Karpas-422 (cell line): ENCODE data around the gene RAD9A. TPM values are rescaled to one million over a fixed set of nuclear protein-coding genes. Genes with fewer than 3 reads are reported as not detected.

Source experiments
- DNase-seq: peaks from one replicate; pipeline ENCODE4 v3.0.0-alpha.2; 2015
- H2AFZ ChIP-seq: fragments of 200-600 bp; sonication (generic); 2 replicates; pipeline ENCODE4 v1.6.1; 2014; ENCODE audit warnings: antibody characterized with exemption, low read length, mixed read lengths
- H3K27ac ChIP-seq: fragments of 200-600 bp; sonication (generic); 2 replicates; pipeline ENCODE4 v1.5.1; 2014; ENCODE audit warnings: mild to moderate bottlenecking, low read length, moderate library complexity
- H3K27me3 ChIP-seq: fragments of 200-600 bp; sonication (generic); 2 replicates; pipeline ENCODE4 v1.6.1; 2014; ENCODE audit warnings: low read length, mixed read lengths
- H3K36me3 ChIP-seq: fragments of 200-600 bp; sonication (generic); 2 replicates; pipeline ENCODE4 v1.6.1; 2014; ENCODE audit warnings: low read length, mixed read lengths; ENCODE audit not compliant: insufficient read depth
- H3K4me1 ChIP-seq: fragments of 200-600 bp; sonication (generic); 2 replicates; pipeline ENCODE4 v1.6.1; 2014; ENCODE audit warnings: mild to moderate bottlenecking, low read length, mixed read lengths
- H3K4me2 ChIP-seq: fragments of 200-600 bp; sonication (generic); 2 replicates; pipeline ENCODE4 v1.6.1; 2014; ENCODE audit warnings: low read length, low read depth, mild to moderate bottlenecking; ENCODE audit not compliant: poor library complexity, severe bottlenecking
- H3K4me3 ChIP-seq: fragments of 200-600 bp; sonication (generic); 2 replicates; pipeline ENCODE4 v1.5.1; 2014; ENCODE audit warnings: mild to moderate bottlenecking, antibody characterized with exemption, low read length, mixed read lengths
- H3K79me2 ChIP-seq: fragments of 200-600 bp; sonication (generic); 2 replicates; pipeline ENCODE4 v1.6.1; 2014; ENCODE audit warnings: mild to moderate bottlenecking, low read length, mixed read lengths
- H3K9ac ChIP-seq: fragments of 200-600 bp; sonication (generic); 2 replicates; pipeline ENCODE4 v1.6.0; 2014; ENCODE audit warnings: low read length
- H3K9me2 ChIP-seq: fragments of 200-600 bp; sonication (generic), shearing (Covaris generic); replicated peaks from 2 replicates; pipeline ENCODE4 v1.6.0; 2014; ENCODE audit warnings: mild to moderate bottlenecking, low read length, moderate library complexity; ENCODE audit not compliant: insufficient read depth
- H3K9me3 ChIP-seq: fragments of 300-700, 200-600 bp; sonication (generic); 2 replicates; pipeline ENCODE4 v1.6.1; 2014; ENCODE audit warnings: low read length, mixed read lengths
- H4K20me1 ChIP-seq: fragments of 200-600 bp; sonication (generic); 2 replicates; pipeline ENCODE4 v1.6.1; 2014; ENCODE audit warnings: mild to moderate bottlenecking, antibody characterized with exemption, low read length, low read depth; ENCODE audit not compliant: insufficient read depth
- total RNA-seq: library from RNA; depleted of rRNA; stranded (reverse); fragments of >200 nt; shearing (Covaris generic); gene quantifications from 2 replicates; pipeline ENCODE4 v1.2.3, GENCODE V29; 2014; ENCODE audit warnings: low replicate concordance

The RAD9A gene
- total RNA-seq, 1 experiment from 2014 or later = 14.8 TPM

DNA sequence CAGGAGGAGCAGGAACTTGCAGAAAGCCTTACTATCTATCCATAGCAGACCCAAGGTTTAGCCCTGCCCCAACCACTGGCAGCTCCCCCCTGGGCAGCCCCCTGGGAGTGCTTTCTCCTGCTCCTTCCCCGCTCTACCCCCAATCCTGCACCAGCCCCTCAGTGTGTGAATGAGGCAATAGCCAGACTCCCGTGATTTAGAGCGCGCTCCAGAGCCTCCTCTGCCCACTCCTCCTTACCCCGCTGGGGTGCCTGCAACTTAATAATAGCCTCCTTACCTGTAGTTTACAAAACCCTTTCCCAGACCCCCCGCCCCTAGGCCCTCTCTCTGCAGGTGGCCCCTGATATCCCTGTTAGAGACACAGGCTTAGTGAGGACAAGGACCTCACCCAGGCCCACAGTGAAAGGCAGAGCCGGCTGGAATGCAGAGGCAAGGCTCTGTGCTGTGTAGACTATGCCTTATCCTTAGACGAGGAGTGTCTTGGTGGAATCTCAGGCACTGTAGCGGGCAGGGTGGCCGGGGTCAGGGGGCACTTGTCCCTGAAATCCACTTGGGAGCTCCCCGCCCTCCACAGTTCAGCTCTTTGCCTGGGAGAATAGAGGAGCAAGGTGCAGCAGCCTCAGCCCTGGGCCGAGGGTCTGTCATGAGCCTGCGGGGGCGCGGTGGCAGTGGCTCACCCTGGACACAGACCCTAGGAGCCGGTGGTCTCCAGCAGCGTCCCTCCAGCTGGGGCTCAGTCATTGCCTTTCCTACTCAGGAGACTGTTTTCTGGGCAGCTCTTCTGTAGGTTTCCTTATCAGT lies 19.4 kb downstream of the RAD9A start:
- peak overlapping the region; percentile 0 for H3K4me2 ChIP-seq
- no peaks in the 10 kb centered on the region for H3K79me2 ChIP-seq
- H3K9me2 ChIP-seq = no peaks in the 10 kb centered on the region
- H3K27me3 ChIP-seq = no peaks in the 10 kb centered on the region
- H3K9ac ChIP-seq = no peak overlapping the region
- no peak for DNase-seq
- H3K9me3 ChIP-seq = no peaks in the 10 kb centered on the region
- no peak overlapping the region for H3K27ac ChIP-seq
- H3K4me1 ChIP-seq = peaks cover 73% of the 10 kb centered on the region
- H2AFZ ChIP-seq = no peak overlapping the region
- no peak overlapping the region for H3K4me3 ChIP-seq
- H3K36me3 ChIP-seq = no peaks in the 10 kb centered on the region
- peaks cover 4% of the 10 kb centered on the region; the same call in 1 of the 2 replicates for H4K20me1 ChIP-seq

DNA sequence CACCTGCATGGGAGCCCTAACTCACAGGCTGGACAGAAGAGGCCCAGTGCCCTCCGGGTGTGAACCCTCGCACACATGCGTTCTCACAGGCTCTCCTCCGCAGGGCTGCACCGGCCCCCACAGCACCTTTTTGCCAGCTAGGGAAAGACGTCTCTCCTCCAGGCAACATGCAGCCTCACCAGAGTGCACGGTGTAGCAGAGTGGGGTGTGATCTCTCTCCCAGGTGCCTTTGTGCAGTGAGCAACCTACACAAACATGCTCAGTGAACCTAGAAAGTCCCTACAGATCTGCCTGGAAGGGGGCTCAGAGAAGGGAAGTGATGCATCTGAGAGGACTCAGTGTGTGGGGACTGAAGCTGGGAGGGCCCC lies 20.0 kb downstream of the RAD9A start:
- Histone ChIP-seq H3K79me2 (no peaks in the 10 kb centered on the region), H3K4me3 (no peak overlapping the region), H3K27me3 (no peaks in the 10 kb centered on the region), H3K36me3 (no peaks in the 10 kb centered on the region), H4K20me1 (peaks cover 4% of the 10 kb centered on the region; the same call in 1 of the 2 replicates), H3K9ac (no peak overlapping the region), H3K4me2 (peak overlapping the region; percentile 7), H3K27ac (no peak overlapping the region), H2AFZ (no peak overlapping the region), H3K4me1 (peaks cover 71% of the 10 kb centered on the region), H3K9me2 (no peaks in the 10 kb centered on the region), H3K9me3 (no peaks in the 10 kb centered on the region)
- DNase-seq = peak; percentile 65

- Histone ChIP-seq H3K36me3 (no peaks in the 10 kb centered on the region), H3K27ac (no peak overlapping the region), H3K27me3 (no peaks in the 10 kb centered on the region), H2AFZ (no peak overlapping the region), H3K4me1 (peaks cover 70% of the 10 kb centered on the region), H3K9ac (0 out of 2 replicates have a peak overlapping the region, but pooled peaks have one; percentile 12), H4K20me1 (peaks cover 4% of the 10 kb centered on the region; the same call in 1 of the 2 replicates), H3K4me3 (no peak overlapping the region), H3K4me2 (peak overlapping the region; percentile 7), H3K9me2 (no peaks in the 10 kb centered on the region), H3K9me3 (no peaks in the 10 kb centered on the region), H3K79me2 (no peaks in the 10 kb centered on the region)
- no peak for DNase-seq
Measured at GRCh38 chr11:67412495-67413179, 20.9 kb downstream of the RAD9A start.

- Histone ChIP-seq H3K4me3 (no peak overlapping the region), H3K9me2 (no peaks in the 10 kb centered on the region), H3K27me3 (no peaks in the 10 kb centered on the region), H2AFZ (no peak overlapping the region), H3K36me3 (no peaks in the 10 kb centered on the region), H3K9me3 (no peaks in the 10 kb centered on the region), H3K4me1 (peaks cover 65% of the 10 kb centered on the region), H4K20me1 (peaks cover 4% of the 10 kb centered on the region; the same call in 1 of the 2 replicates), H3K4me2 (no peak overlapping the region), H3K9ac (no peak overlapping the region), H3K27ac (no peak overlapping the region), H3K79me2 (no peaks in the 10 kb centered on the region)
- DNase-seq = no peak
Measured at GRCh38 chr11:67413266-67413849, 21.6 kb downstream of the RAD9A start.

GRCh38 chr11:67415501-67416304 lies 23.9 kb downstream of the RAD9A start, which contains the start of gene CARNS1:
TSS of gene CARNS1 (plus strand) at chr11:67415678. CDS start at chr11:67416200, 522 bp downstream.
- Histone ChIP-seq H3K4me2 (no peak within 1 kb of the TSS), H3K27me3 (no peaks in the 10 kb centered on the region; the same call in 1 of the 2 replicates), H3K9ac (no peak within 1 kb of the TSS)

DNA sequence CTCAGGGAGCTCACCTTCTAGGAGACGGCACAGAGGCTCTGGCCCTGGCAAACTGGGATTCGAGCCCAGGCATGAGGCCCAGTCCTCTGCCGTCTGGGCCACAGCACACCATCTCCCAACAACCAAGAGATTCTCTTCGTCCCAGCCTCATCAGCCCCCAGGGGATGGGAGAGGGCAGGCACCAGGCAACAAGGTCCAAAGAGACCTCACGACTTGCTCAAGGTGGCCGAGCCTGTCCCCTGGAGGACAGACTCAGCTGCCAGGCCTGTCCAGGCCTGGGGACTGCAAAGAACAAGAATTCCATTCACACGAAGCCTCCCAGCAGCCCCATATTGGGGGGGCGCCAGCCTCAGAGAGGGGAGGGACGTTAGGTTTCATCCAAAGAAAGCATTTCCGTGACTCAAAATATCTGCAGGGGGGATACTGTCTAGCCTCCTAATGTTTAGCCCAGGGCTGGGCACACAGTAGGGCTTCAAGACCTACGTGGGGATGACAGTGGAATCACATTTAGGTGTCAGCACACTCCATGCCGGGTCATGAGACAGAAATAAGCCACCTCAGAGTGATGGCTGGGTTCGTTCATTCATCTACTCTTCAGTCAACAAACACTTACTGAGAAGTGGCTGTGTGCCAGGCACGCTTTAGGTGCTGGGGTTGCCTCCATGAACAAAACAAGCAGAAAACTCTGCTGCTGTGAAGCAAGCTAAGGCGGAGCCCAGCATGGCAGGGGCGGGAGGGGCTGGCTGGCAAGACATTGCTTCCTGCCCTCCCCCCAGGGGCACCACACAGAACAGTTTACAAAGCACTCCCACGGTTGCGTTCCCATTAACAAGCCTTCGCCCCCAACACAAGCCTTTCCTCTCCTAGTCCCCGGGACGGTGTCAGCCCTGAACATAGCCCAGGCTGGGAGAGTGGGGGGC lies 24.9 kb downstream of the RAD9A start:
- H3K4me1 ChIP-seq = peaks cover 58% of the 10 kb centered on the region
- H3K9me2 ChIP-seq = no peaks in the 10 kb centered on the region
- H3K4me2 ChIP-seq = no peak overlapping the region
- no peak overlapping the region for H3K9ac ChIP-seq
- H3K4me3 ChIP-seq = no peak overlapping the region
- H3K36me3 ChIP-seq = no peaks in the 10 kb centered on the region
- H3K79me2 ChIP-seq = no peaks in the 10 kb centered on the region
- no peaks in the 10 kb centered on the region for H4K20me1 ChIP-seq
- H2AFZ ChIP-seq = no peak overlapping the region
- H3K9me3 ChIP-seq = no peaks in the 10 kb centered on the region
- DNase-seq = peak; percentile 66
- H3K27me3 ChIP-seq = no peaks in the 10 kb centered on the region; the same call in 1 of the 2 replicates
- no peak overlapping the region for H3K27ac ChIP-seq

More at GRCh38 chr11:67415501-67416304, 23.9 kb downstream of the RAD9A start, which contains the start of gene CARNS1:
- no peak within 1 kb of the TSS for H3K4me3 ChIP-seq
- H2AFZ ChIP-seq = no peak within 1 kb of the TSS
- H3K9me2 ChIP-seq = no peaks in the 10 kb centered on the region
- H3K79me2 ChIP-seq = no peaks in the 10 kb centered on the region
- DNase-seq = no peak
- no peak within 1 kb of the TSS for H3K27ac ChIP-seq
- no peaks in the 10 kb centered on the region for H3K9me3 ChIP-seq
- peaks cover 65% of the 10 kb centered on the region for H3K4me1 ChIP-seq
- no peaks in the 10 kb centered on the region for H3K36me3 ChIP-seq
- H4K20me1 ChIP-seq = peaks cover 4% of the 10 kb centered on the region; the same call in 1 of the 2 replicates

GRCh38 chr11:67417425-67417824 lies 25.6 kb downstream of the RAD9A start:
- H3K9me2 ChIP-seq = no peaks in the 10 kb centered on the region
- H4K20me1 ChIP-seq = no peaks in the 10 kb centered on the region
- no peaks in the 10 kb centered on the region for H3K9me3 ChIP-seq
- no peak overlapping the region for H3K27ac ChIP-seq
- no peaks in the 10 kb centered on the region for H3K36me3 ChIP-seq
- peaks cover 50% of the 10 kb centered on the region for H3K4me1 ChIP-seq
- no peak for DNase-seq
- H3K27me3 ChIP-seq = no peaks in the 10 kb centered on the region; the same call in 1 of the 2 replicates
- no peak overlapping the region for H3K4me3 ChIP-seq
- H3K79me2 ChIP-seq = no peaks in the 10 kb centered on the region
- no peak overlapping the region for H3K9ac ChIP-seq
- no peak overlapping the region for H2AFZ ChIP-seq
- H3K4me2 ChIP-seq = no peak overlapping the region
